Peyer's patch (tissue), 4 donors: ENCODE data around the gene MLLT11.

Experiments used
- POLR2A ChIP-seq, 2 donors: fragments of 450-650 bp; IDR thresholded peaks; one replicate each; pipeline ENCODE4 v1.5.1; 2017; ENCODE audit warnings: antibody characterized with exemption in 2 of 2, mild to moderate bottlenecking in 2 of 2, moderate library complexity in 2 of 2
- TF ChIP-seq, protein P1 (sequence below), 6 experiments: fragments of 450-650 bp in 4 of 6; fragments of 200-600 bp in 2 of 6; sonication (generic) in 1 of 6; IDR thresholded peaks; one replicate each; pipeline ENCODE4 v1.5.1; 2017 to 2019; ENCODE audit warnings: antibody characterized with exemption in 6 of 6, mild to moderate bottlenecking in 3 of 6, moderate library complexity in 1 of 6

DNA sequence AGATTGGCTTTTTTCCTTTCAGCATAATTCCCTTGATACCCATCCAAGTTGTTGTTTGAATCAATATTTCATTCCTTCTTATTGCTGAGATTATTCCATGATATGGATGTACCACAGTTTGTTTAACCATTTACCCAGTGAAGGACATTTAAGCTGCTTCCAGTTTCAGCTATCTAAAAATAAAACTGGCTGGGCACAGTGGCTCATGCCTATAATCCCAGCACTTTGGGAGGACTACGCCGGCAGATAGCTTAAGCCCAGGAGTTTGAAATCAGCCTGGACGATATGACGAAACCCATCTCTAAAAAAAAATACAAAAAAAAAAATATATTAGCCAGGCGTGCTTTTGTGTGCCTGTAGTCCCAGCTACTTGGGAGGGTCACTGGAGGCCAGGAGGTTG, 53.7 kb downstream of the MLLT11 start:
- TF ChIP-seq, protein P1, sequence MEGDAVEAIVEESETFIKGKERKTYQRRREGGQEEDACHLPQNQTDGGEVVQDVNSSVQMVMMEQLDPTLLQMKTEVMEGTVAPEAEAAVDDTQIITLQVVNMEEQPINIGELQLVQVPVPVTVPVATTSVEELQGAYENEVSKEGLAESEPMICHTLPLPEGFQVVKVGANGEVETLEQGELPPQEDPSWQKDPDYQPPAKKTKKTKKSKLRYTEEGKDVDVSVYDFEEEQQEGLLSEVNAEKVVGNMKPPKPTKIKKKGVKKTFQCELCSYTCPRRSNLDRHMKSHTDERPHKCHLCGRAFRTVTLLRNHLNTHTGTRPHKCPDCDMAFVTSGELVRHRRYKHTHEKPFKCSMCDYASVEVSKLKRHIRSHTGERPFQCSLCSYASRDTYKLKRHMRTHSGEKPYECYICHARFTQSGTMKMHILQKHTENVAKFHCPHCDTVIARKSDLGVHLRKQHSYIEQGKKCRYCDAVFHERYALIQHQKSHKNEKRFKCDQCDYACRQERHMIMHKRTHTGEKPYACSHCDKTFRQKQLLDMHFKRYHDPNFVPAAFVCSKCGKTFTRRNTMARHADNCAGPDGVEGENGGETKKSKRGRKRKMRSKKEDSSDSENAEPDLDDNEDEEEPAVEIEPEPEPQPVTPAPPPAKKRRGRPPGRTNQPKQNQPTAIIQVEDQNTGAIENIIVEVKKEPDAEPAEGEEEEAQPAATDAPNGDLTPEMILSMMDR (IDR thresholded peaks at IDR 0.05), result no peak
- TF ChIP-seq POLR2A (IDR thresholded peaks at IDR 0.05), result no peak
